Calu3 (cell line): ENCODE data around the gene ANGPTL8. TPM values are rescaled to one million over a fixed set of nuclear protein-coding genes. Genes with fewer than 3 reads are reported as not detected.

Experiments used
- BruUV-seq: library from RNA; stranded (reverse); fragments of 400-500 nt; replicated peaks from 2 replicates; lab custom pipeline; 2021; lab: Mats Ljungman, UMichigan
- CTCF ChIA-PET: fragments of 300-600 bp; sonication (Branson Sonifier 250); formaldehyde crosslinking; loops from one replicate; lab custom pipeline; 2022; ENCODE audit warnings: antibody characterized with exemption; lab: Charles Lee
- DNase-seq: peaks from one replicate; pipeline ENCODE4 v3.0.0; 2022
- H3K27ac Mint-ChIP-seq: one replicate; pipeline ENCODE4 v1.8.0; 2022; ENCODE audit warnings: mixed read lengths; ENCODE audit not compliant: unreplicated experiment
- H3K27me3 Mint-ChIP-seq: one replicate; pipeline ENCODE4 v1.8.0; 2022; ENCODE audit warnings: mixed read lengths; ENCODE audit not compliant: unreplicated experiment
- H3K36me3 Mint-ChIP-seq: one replicate; pipeline ENCODE4 v1.8.0; 2022; ENCODE audit warnings: mild to moderate bottlenecking, moderate library complexity, mixed read lengths; ENCODE audit not compliant: insufficient read depth, unreplicated experiment
- H3K4me1 Mint-ChIP-seq: one replicate; pipeline ENCODE4 v1.8.0; 2022; ENCODE audit warnings: mild to moderate bottlenecking, low read depth, mixed read lengths; ENCODE audit not compliant: unreplicated experiment
- H3K4me3 Mint-ChIP-seq: one replicate; pipeline ENCODE4 v1.8.0; 2022; ENCODE audit warnings: mild to moderate bottlenecking, low read depth, moderate library complexity, mixed read lengths; ENCODE audit not compliant: unreplicated experiment
- H3K9me3 Mint-ChIP-seq: one replicate; pipeline ENCODE4 v1.8.0; 2022; ENCODE audit warnings: low read depth, mixed read lengths; ENCODE audit not compliant: unreplicated experiment
- intact Hi-C: fragments of 100-400 bp; cut with micrococcal nuclease; formaldehyde crosslinking; loops from one replicate; pipeline ENCODE4 v1.10.0; 2022; ENCODE audit not compliant: unreplicated experiment
- total RNA-seq: library from RNA; stranded (reverse); gene quantifications from 2 replicates; pipeline ENCODE4 v1.2.3, GENCODE V29; 2022
- TF ChIP-seq, protein P1 (sequence below): fragments of 200-600 bp; IDR thresholded peaks from one replicate; pipeline ENCODE4 v1.8.0; 2022; ENCODE audit warnings: antibody characterized with exemption; ENCODE audit not compliant: unreplicated experiment

The ANGPTL8 gene
- total RNA-seq, 1 experiment from 2014 or later = not detected

- CTCF ChIA-PET = interaction anchor here (0.7 kb wide), 1 partner anchor 17 kb away, joined by 3 read pairs; no protein-coding TSS in a partner anchor
- intact Hi-C loops = no loop called here
- no peak for DNase-seq
- no peak overlapping the region for H3K27ac Mint-ChIP-seq
- H3K36me3 Mint-ChIP-seq = peaks cover 24% of the 10 kb centered on the region
- no peaks in the 10 kb centered on the region for H3K9me3 Mint-ChIP-seq
- H3K27me3 Mint-ChIP-seq = no peaks in the 10 kb centered on the region
- peak overlapping the region; percentile 60 for H3K4me3 Mint-ChIP-seq
- no TSS peak for BruUV-seq
- TF ChIP-seq, protein P1, sequence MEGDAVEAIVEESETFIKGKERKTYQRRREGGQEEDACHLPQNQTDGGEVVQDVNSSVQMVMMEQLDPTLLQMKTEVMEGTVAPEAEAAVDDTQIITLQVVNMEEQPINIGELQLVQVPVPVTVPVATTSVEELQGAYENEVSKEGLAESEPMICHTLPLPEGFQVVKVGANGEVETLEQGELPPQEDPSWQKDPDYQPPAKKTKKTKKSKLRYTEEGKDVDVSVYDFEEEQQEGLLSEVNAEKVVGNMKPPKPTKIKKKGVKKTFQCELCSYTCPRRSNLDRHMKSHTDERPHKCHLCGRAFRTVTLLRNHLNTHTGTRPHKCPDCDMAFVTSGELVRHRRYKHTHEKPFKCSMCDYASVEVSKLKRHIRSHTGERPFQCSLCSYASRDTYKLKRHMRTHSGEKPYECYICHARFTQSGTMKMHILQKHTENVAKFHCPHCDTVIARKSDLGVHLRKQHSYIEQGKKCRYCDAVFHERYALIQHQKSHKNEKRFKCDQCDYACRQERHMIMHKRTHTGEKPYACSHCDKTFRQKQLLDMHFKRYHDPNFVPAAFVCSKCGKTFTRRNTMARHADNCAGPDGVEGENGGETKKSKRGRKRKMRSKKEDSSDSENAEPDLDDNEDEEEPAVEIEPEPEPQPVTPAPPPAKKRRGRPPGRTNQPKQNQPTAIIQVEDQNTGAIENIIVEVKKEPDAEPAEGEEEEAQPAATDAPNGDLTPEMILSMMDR = no peak
- H3K4me1 Mint-ChIP-seq = peaks cover 24% of the 10 kb centered on the region
These were observed 22.1 kb downstream of the ANGPTL8 start for GRCh38 chr19:11261431-11261970.

DNA sequence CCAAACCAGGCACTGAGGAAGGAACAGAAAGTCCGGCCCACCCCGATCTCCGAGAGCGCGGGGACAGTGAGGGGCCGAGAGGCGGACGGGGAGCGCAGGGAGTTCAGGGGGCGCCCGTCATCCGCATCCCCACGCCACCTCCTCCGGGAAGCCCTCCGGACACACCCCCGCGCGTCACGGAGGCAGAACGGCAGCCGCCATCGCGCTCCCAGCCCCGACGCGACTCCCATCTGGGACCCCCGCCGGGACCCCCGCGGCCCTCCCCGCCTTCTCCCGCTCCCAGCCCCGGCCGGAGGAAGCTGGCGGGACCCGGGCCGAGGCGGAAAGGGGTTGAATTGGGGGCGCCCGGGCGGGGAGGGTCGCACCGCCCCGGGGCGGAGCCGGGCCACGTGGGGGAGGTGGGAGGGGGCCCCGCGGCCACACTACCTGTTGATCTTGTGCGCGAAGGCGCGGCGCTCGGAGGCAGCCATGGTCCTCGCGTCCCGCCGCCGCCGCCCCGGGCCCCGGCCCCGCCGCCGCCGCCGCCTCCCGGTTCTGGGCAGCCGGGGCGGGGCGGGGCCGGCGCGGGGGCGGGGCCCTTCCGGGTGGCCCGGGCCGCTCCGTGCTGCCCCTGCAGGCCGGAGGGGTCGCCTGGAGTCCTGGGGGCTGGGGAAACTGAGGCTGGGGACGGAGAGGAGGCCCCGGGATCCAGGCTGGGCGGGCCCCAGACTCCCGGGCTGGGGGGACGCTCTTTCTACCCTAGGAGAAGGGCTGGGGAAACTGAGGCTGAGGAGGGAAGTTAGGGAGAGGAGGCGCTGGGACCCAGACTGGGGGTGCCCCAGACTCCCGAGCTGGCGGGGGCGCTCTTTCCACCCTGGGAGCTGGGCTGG lies 22.8 kb downstream of the ANGPTL8 start, which contains the start of gene DOCK6:
TSS of gene DOCK6 (minus strand) at position 554 of the 869 bp plus-strand sequence. CDS start at position 470, 84 bp downstream.
- CTCF ChIA-PET = no interaction called here
- no peaks in the 10 kb centered on the region for H3K27me3 Mint-ChIP-seq
- intact Hi-C loops = no loop called here
- DNase-seq = peak; percentile 49
- no peaks in the 10 kb centered on the region for H3K9me3 Mint-ChIP-seq
- peaks cover 31% of the 10 kb centered on the region for H3K4me1 Mint-ChIP-seq
- H3K4me3 Mint-ChIP-seq = peak within 1 kb of the TSS; percentile 60
- TF ChIP-seq, protein P1 = no peak
- BruUV-seq = no TSS peak
- no peak within 1 kb of the TSS for H3K27ac Mint-ChIP-seq
- H3K36me3 Mint-ChIP-seq = peaks cover 28% of the 10 kb centered on the region

DNA sequence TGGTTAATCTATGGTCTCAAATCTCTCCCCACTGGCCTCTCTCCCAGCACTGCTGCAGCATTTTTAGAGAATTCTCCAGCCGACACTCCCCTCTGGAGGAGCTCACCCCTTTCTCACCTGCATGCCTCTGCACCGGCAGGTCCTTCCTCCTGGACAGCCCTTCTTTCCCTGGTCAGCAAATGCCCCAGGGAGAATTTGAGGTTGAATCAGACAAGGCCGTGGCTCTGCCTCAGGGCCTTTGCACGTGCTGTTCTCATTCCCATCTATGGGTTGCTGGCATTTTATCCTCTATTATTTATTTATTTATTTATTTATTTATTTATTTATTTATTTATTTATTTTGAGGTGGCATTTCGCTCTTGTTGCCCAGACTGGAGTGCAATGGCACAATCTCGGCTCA lies 24.3 kb downstream of the ANGPTL8 start:
- CTCF ChIA-PET = interaction anchor here (1.0 to 1.9 kb wide), 3 partner anchors 9 to 117 kb away, joined by 4 to 5 read pairs (median 5); no protein-coding TSS in a partner anchor
- no TSS peak for BruUV-seq
- TF ChIP-seq, protein P1 = no peak
- H3K4me1 Mint-ChIP-seq = peaks cover 35% of the 10 kb centered on the region
- H3K9me3 Mint-ChIP-seq = no peaks in the 10 kb centered on the region
- H3K4me3 Mint-ChIP-seq = peak overlapping the region; percentile 50
- H3K36me3 Mint-ChIP-seq = peaks cover 28% of the 10 kb centered on the region
- peak overlapping the region; percentile 78 for H3K27ac Mint-ChIP-seq
- DNase-seq = no peak
- intact Hi-C loops = no loop called here
- H3K27me3 Mint-ChIP-seq = no peaks in the 10 kb centered on the region

- intact Hi-C loops = no loop called here
These were observed 25.2 kb downstream of the ANGPTL8 start for GRCh38 chr19:11264452-11265176.

More at GRCh38 chr19:11264452-11265176, 25.2 kb downstream of the ANGPTL8 start:
- DNase-seq = peak; percentile 90
- Mint-ChIP-seq H3K27ac (peak overlapping the region; percentile 78), H3K9me3 (no peaks in the 10 kb centered on the region), H3K4me3 (peak overlapping the region; percentile 50), H3K4me1 (peaks cover 35% of the 10 kb centered on the region), H3K36me3 (peaks cover 28% of the 10 kb centered on the region), H3K27me3 (no peaks in the 10 kb centered on the region)
- no TSS peak for BruUV-seq
- CTCF ChIA-PET = interaction anchor here (0.8 to 1.9 kb wide), 6 partner anchors 8 to 170 kb away, joined by 4 to 6 read pairs (median 5); partner anchors contain the start of genes ODAD3 and PRKCSH
- TF ChIP-seq, protein P1 = no peak
